Measurements from ENCODE around the gene MYOM3. TPM values are rescaled to one million over a fixed set of nuclear protein-coding genes. Genes with fewer than 3 reads are reported as not detected.

The MYOM3 gene
- total and polyA plus RNA-seq, 2 of the 13 experiments (the other 11 are each of a cell fraction or from before 2014, with no cell fraction given): 5.8 to 15.3 TPM

GRCh38 chr1:24074196-24074595 lies 37.7 kb downstream of the MYOM3 start (continued):
- TF ChIP-seq SRSF1 (optimal IDR thresholded peaks at IDR 0.05; ENCODE audit: low read depth, low read length) (no peak), CAMTA2 (CRISPR knock-in tag; IDR thresholded peaks at IDR 0.05; ENCODE audit: borderline replicate concordance) (no peak), SP5 (CRISPR knock-in tag; IDR thresholded peaks at IDR 0.05; ENCODE audit: borderline replicate concordance, low read depth) (no peak), PTBP1 (IDR thresholded peaks at IDR 0.05; ENCODE audit: low read depth, low read length, poor library complexity, severe bottlenecking) (no peak)

DNA sequence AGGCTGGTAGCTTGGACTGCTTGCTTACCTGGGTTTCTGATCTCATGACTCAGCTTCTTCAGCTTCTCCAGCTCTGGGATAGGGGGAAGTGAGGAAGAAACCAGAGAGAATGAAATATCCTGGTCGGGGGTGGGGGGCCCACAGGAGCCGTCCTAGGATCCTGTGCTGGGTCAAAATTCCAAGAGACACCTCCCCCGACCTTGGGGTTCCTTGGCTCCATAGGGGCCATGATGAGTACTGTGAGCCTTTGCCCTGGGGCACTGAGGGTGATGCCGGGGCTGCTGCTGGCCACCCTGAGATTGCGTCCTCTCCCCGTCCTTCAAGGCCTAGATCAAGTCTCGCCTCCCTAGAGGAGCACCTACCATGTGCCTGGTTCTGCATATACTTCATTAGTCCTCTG lies 40.0 kb downstream of the MYOM3 start:
- DNase-seq (ENCODE audit: low spot score) (no peak), ATAC-seq (no peak), FAIRE-seq (no peak)
- no peak overlapping the region for H3K4me3 ChIP-seq (replicated peaks in 1 of 3; ENCODE audit: insufficient read depth in 1 of 3, low read depth in 2 of 3, low read length in 3 of 3)
- H3K27me3 ChIP-seq (ENCODE audit: control insufficient read depth in 1 of 2, insufficient read depth in 2 of 2, low read length in 2 of 2): no peaks in the 10 kb centered on the region
- H2AFZ ChIP-seq (ENCODE audit: low read length): no peak overlapping the region
- no peaks in the 10 kb centered on the region for H4K20me1 ChIP-seq (ENCODE audit: insufficient read depth, low read length)
- no peaks in the 10 kb centered on the region for H3K79me2 ChIP-seq (ENCODE audit: insufficient read depth, low read length)
- H3K36me3 ChIP-seq (replicated peaks in 1 of 2; ENCODE audit: control insufficient read depth in 1 of 2, insufficient read depth in 2 of 2, low read length in 2 of 2): peaks cover 0 to 1% of the 10 kb centered on the region in 2 experiments; a peak in 2 of 5 replicates
- WGBS (ENCODE audit: low lambda C conversion rate): 92% methylated on average over 6 of the region's 7 CpGs
- intact Hi-C loops (cut with micrococcal nuclease; ENCODE audit: unreplicated experiment): loop anchor here (1.0 kb wide), 2 partner anchors 40 to 319 kb away; partner anchors contain the start of gene MYOM3
- H3K9ac ChIP-seq (ENCODE audit: insufficient read depth, low read depth, low read length): no peak overlapping the region
- CTCF ChIA-PET (ENCODE audit: low intra/inter-chr PET ratio, low total read pairs): interaction anchor here (2.5 kb wide), 1 partner anchor 319 kb away, joined by 14 read pairs; no protein-coding TSS in a partner anchor
- in situ Hi-C loops (cut with HindIII; ENCODE audit: extremely low pct_ligation_motif_present, low pct_unique_long_range_greater_than_20kb): loop anchor here (5.0 to 10.0 kb wide), 2 partner anchors 35 to 323 kb away; no protein-coding TSS in a partner anchor
- POLR2A ChIA-PET: interaction anchor here (1.8 kb wide), 1 partner anchor 78 kb away, joined by 4 read pairs; no protein-coding TSS in a partner anchor
- no peak overlapping the region for H3K27ac ChIP-seq (ENCODE audit: extremely low read length, insufficient read depth, low read length)
- no peaks in the 10 kb centered on the region for H3K9me3 ChIP-seq (ENCODE audit: low read length)
- no TSS peak for BruUV-seq (replicated peaks)
- no peaks in the 10 kb centered on the region for H3K4me1 ChIP-seq (ENCODE audit: insufficient read depth, low read length)
- no peak overlapping the region for H3K4me2 ChIP-seq (ENCODE audit: low read depth, low read length)
- TF ChIP-seq DPF2 (CRISPR knock-in tag; IDR thresholded peaks at IDR 0.05; ENCODE audit: borderline replicate concordance, low read depth) (no peak), TCF7L2 (IDR thresholded peaks at IDR 0.05; ENCODE audit: low read depth, low read length) (no peak), TP53 (CRISPR knock-in tag; conservative IDR thresholded peaks at IDR 0.05) (no peak), KLF16 (CRISPR knock-in tag; IDR thresholded peaks at IDR 0.05) (no peak), ZNF792 (CRISPR knock-in tag; IDR thresholded peaks at IDR 0.05) (no peak), AHDC1 (CRISPR knock-in tag; IDR thresholded peaks at IDR 0.05; ENCODE audit: borderline replicate concordance) (no peak), FOXO1 (CRISPR knock-in tag; IDR thresholded peaks at IDR 0.05) (no peak), NFE2L1 (CRISPR knock-in tag; IDR thresholded peaks at IDR 0.05; ENCODE audit: borderline replicate concordance) (no peak), POGZ (CRISPR knock-in tag; IDR thresholded peaks at IDR 0.05) (no peak)
- TF ChIP-seq, protein P1, sequence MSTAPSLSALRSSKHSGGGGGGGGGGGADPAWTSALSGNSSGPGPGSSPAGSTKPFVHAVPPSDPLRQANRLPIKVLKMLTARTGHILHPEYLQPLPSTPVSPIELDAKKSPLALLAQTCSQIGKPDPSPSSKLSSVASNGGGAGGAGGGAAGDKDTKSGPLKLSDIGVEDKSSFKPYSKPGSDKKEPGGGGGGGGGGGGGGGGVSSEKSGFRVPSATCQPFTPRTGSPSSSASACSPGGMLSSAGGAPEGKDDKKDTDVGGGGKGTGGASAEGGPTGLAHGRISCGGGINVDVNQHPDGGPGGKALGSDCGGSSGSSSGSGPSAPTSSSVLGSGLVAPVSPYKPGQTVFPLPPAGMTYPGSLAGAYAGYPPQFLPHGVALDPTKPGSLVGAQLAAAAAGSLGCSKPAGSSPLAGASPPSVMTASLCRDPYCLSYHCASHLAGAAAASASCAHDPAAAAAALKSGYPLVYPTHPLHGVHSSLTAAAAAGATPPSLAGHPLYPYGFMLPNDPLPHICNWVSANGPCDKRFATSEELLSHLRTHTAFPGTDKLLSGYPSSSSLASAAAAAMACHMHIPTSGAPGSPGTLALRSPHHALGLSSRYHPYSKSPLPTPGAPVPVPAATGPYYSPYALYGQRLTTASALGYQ (CRISPR knock-in tag; IDR thresholded peaks at IDR 0.05): no peak
- TF ChIP-seq, protein P2, sequence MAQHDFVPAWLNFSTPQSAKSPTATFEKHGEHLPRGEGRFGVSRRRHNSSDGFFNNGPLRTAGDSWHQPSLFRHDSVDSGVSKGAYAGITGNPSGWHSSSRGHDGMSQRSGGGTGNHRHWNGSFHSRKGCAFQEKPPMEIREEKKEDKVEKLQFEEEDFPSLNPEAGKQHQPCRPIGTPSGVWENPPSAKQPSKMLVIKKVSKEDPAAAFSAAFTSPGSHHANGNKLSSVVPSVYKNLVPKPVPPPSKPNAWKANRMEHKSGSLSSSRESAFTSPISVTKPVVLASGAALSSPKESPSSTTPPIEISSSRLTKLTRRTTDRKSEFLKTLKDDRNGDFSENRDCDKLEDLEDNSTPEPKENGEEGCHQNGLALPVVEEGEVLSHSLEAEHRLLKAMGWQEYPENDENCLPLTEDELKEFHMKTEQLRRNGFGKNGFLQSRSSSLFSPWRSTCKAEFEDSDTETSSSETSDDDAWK (CRISPR knock-in tag; IDR thresholded peaks at IDR 0.05): no peak

Measured in HepG2 (cell line).